BE2C (cell line): Measurements from ENCODE around the gene TP53BP1.

Experiments used
- DNase-seq: peaks from one replicate; pipeline ENCODE4 v3.0.0-alpha.2; 2020
- H3K27me3 ChIP-seq: fragments of 250-450 bp; sonication (Bioruptor Pico); 2 replicates; pipeline ENCODE4 v1.5.1; 2020; ENCODE audit warnings: mild to moderate bottlenecking
- H3K36me3 ChIP-seq: fragments of 250-450 bp; sonication (Bioruptor Pico); 2 replicates; pipeline ENCODE4 v1.5.1; 2020; ENCODE audit warnings: mild to moderate bottlenecking
- H3K4me1 ChIP-seq: fragments of 250-450 bp; sonication (Bioruptor Pico); 2 replicates; pipeline ENCODE4 v1.5.1; 2020
- H3K4me3 ChIP-seq: 2 replicates; pipeline ENCODE4 v1.5.1; 2011; ENCODE audit warnings: low read depth, low read length
- H3K9me3 ChIP-seq: fragments of 250-450 bp; sonication (Bioruptor Pico); 2 replicates; pipeline ENCODE4 v1.5.1; 2020
- TF ChIP-seq, protein P1 (sequence below): IDR thresholded peaks from 2 replicates; pipeline ENCODE4 v1.5.1; 2012; ENCODE audit warnings: mild to moderate bottlenecking, low read depth, low read length

TP53BP1 gene

DNA sequence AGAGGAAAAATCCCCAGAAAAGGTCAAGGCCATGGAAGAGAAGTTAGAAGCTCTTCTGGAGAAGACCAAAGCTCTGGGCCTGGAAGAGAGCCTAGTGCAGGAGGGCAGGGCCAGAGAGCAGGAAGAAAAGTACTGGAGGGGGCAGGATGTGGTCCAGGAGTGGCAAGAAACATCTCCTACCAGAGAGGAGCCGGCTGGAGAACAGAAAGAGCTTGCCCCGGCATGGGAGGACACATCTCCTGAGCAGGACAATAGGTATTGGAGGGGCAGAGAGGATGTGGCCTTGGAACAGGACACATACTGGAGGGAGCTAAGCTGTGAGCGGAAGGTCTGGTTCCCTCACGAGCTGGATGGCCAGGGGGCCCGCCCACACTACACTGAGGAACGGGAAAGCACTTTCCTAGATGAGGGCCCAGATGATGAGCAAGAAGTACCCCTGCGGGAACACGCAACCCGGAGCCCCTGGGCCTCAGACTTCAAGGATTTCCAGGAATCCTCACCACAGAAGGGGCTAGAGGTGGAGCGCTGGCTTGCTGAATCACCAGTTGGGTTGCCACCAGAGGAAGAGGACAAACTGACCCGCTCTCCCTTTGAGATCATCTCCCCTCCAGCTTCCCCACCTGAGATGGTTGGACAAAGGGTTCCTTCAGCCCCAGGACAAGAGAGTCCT, 33.4 kb upstream of the TP53BP1 start:
- TF ChIP-seq, protein P1, sequence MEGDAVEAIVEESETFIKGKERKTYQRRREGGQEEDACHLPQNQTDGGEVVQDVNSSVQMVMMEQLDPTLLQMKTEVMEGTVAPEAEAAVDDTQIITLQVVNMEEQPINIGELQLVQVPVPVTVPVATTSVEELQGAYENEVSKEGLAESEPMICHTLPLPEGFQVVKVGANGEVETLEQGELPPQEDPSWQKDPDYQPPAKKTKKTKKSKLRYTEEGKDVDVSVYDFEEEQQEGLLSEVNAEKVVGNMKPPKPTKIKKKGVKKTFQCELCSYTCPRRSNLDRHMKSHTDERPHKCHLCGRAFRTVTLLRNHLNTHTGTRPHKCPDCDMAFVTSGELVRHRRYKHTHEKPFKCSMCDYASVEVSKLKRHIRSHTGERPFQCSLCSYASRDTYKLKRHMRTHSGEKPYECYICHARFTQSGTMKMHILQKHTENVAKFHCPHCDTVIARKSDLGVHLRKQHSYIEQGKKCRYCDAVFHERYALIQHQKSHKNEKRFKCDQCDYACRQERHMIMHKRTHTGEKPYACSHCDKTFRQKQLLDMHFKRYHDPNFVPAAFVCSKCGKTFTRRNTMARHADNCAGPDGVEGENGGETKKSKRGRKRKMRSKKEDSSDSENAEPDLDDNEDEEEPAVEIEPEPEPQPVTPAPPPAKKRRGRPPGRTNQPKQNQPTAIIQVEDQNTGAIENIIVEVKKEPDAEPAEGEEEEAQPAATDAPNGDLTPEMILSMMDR, result no peak

DNA sequence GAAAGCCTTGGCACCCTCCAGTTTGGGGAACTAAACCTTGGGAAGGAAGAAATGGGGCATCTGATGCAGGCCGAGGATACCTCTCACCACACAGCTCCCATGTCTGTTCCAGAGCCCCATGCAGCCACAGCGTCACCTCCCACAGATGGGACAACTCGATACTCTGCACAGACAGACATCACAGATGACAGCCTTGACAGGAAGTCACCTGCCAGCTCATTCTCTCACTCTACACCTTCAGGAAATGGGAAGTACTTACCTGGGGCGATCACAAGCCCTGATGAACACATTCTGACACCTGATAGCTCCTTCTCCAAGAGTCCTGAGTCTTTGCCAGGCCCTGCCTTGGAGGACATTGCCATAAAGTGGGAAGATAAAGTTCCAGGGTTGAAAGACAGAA, 32.2 kb upstream of the TP53BP1 start:
- H3K4me1 ChIP-seq, result no peaks in the 10 kb centered on the region
- H3K36me3 ChIP-seq, result peaks cover 74% of the 10 kb centered on the region
- H3K27me3 ChIP-seq, result no peaks in the 10 kb centered on the region
- TF ChIP-seq, protein P1, result no peak
- no peak overlapping the region for H3K4me3 ChIP-seq
- H3K9me3 ChIP-seq, result no peaks in the 10 kb centered on the region
- no peak for DNase-seq

More for the DNA sequence above, 33.4 kb upstream of the TP53BP1 start:
- no peaks in the 10 kb centered on the region for H3K27me3 ChIP-seq
- peaks cover 62% of the 10 kb centered on the region for H3K36me3 ChIP-seq
- DNase-seq, result no peak
- no peak overlapping the region for H3K4me3 ChIP-seq
- no peaks in the 10 kb centered on the region for H3K9me3 ChIP-seq
- no peaks in the 10 kb centered on the region for H3K4me1 ChIP-seq

DNA sequence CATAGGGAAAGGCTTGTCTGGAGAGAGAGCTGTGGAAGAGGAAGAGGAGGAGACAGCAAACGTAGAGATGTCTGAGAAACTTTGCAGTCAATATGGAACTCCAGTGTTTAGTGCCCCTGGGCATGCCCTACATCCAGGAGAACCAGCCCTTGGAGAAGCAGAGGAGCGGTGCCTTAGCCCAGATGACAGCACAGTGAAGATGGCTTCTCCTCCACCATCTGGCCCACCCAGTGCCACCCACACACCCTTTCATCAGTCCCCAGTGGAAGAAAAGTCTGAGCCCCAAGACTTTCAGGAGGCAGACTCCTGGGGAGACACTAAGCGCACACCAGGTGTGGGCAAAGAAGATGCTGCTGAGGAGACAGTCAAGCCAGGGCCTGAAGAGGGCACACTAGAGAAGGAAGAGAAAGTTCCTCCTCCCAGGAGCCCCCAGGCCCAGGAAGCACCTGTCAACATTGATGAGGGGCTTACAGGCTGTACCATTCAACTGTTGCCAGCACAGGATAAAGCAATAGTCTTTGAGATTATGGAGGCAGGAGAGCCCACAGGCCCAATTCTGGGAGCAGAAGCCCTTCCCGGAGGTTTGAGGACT, 31.4 kb upstream of the TP53BP1 start:
- peaks cover 2% of the 10 kb centered on the region for H3K4me1 ChIP-seq
- H3K27me3 ChIP-seq, result no peaks in the 10 kb centered on the region
- TF ChIP-seq, protein P1, result no peak
- no peak for DNase-seq
- no peak overlapping the region for H3K4me3 ChIP-seq
- no peaks in the 10 kb centered on the region for H3K9me3 ChIP-seq
- peaks cover 76% of the 10 kb centered on the region for H3K36me3 ChIP-seq

DNA sequence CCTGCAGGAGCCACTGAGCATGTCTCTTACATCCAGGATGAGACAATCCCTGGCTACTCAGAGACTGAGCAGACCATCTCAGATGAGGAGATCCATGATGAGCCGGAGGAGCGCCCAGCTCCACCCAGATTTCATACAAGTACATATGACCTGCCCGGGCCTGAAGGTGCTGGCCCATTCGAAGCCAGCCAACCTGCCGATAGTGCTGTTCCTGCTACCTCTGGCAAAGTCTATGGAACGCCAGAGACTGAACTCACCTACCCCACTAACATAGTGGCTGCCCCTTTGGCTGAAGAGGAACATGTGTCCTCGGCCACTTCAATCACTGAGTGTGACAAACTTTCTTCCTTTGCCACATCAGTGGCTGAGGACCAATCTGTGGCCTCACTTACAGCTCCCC, 30.7 kb upstream of the TP53BP1 start:
- TF ChIP-seq, protein P1, result no peak
- Histone ChIP-seq H3K4me1 (peaks cover 6% of the 10 kb centered on the region), H3K36me3 (peaks cover 74% of the 10 kb centered on the region), H3K4me3 (no peak overlapping the region), H3K9me3 (no peaks in the 10 kb centered on the region), H3K27me3 (no peaks in the 10 kb centered on the region)
- DNase-seq, result no peak

DNA sequence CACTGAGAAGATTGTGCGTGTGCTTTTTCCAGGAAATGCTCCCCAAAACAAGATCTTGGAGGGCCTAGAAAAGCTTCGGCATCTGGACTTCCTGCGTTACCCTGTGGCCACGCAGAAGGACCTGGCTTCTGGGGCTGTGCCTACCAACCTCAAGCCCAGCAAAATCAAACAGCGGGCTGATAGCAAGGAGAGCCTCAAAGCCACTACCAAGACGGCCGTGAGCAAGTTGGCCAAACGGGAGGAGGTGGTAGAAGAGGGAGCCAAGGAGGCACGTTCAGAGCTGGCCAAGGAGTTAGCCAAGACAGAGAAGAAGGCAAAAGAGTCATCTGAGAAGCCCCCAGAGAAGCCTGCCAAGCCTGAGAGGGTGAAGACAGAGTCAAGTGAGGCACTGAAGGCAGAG, 29.3 kb upstream of the TP53BP1 start:
- H3K36me3 ChIP-seq, result peaks cover 64% of the 10 kb centered on the region
- no peak for DNase-seq
- TF ChIP-seq, protein P1, result no peak

DNA sequence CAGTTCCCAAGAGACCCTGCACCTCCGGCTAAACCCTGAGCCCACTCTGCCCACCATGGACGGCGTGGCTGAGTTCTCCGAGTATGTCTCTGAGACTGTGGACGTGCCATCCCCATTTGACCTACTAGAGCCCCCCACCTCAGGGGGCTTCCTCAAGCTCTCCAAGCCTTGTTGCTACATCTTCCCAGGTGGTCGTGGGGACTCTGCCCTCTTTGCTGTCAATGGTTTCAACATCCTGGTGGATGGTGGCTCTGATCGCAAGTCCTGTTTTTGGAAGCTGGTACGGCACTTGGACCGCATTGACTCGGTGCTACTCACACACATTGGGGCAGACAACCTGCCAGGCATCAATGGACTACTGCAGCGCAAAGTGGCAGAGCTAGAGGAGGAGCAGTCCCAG, 28.5 kb upstream of the TP53BP1 start:
- no peaks in the 10 kb centered on the region for H3K27me3 ChIP-seq
- peaks cover 14% of the 10 kb centered on the region for H3K4me1 ChIP-seq
- H3K4me3 ChIP-seq, result no peak overlapping the region
- DNase-seq, result no peak
- H3K36me3 ChIP-seq, result peaks cover 59% of the 10 kb centered on the region
- TF ChIP-seq, protein P1, result no peak
- H3K9me3 ChIP-seq, result no peaks in the 10 kb centered on the region

More for the DNA sequence above, 29.3 kb upstream of the TP53BP1 start:
- Histone ChIP-seq H3K4me1 (peaks cover 6% of the 10 kb centered on the region), H3K9me3 (no peaks in the 10 kb centered on the region), H3K4me3 (no peak overlapping the region), H3K27me3 (no peaks in the 10 kb centered on the region)
